Body of pancreas (tissue), 4 donors: ENCODE measurements around the gene OBP2A. TPM values are rescaled to one million over a fixed set of nuclear protein-coding genes. Genes with fewer than 3 reads are reported as not detected.
"Not testable (repeated sequence)": the region's sequence is repeated elsewhere in the genome, so short reads cannot be mapped to it uniquely, and the experiment has no call there.

Experiments
- ATAC-seq: fragments of 150-250 bp; one replicate; pipeline ENCODE4 v1.9.1; 2016
- DNase-seq, 4 donors: peaks; one replicate each; pipeline ENCODE4 v3.0.0-alpha.2; 2019
- H3K27ac ChIP-seq, 4 donors: fragments of 200-600 bp; sonication (generic); 1 replicate in 3 of 4; 2 replicates in 1 of 4; pipeline versions ENCODE4 v1.5.1 to v1.6.1; 2016 to 2019; ENCODE audit warnings: mild to moderate bottlenecking in 1 of 4, mixed read lengths in 1 of 4, moderate library complexity in 1 of 4
- H3K27me3 ChIP-seq, 2 donors: fragments of 200-600 bp; sonication (generic); one replicate each; pipeline ENCODE4 v1.6.0; 2016; ENCODE audit warnings: mild to moderate bottlenecking in 1 of 2
- H3K36me3 ChIP-seq, 2 donors: fragments of 200-600 bp; sonication (generic); replicated peaks in 1 of 2; 2 replicates each; pipeline ENCODE4 v1.5.1; 2016; ENCODE audit warnings: low read depth in 2 of 2; ENCODE audit not compliant: insufficient read depth in 1 of 2
- H3K4me1 ChIP-seq: fragments of 200-600 bp; sonication (generic); one replicate; pipeline ENCODE4 v1.6.0; 2016
- H3K4me3 ChIP-seq, 2 donors: fragments of 200-600 bp; sonication (generic); 1 replicate in 1 of 2; 2 replicates in 1 of 2; pipeline ENCODE4 v1.5.1; 2016 to 2019
- H3K9me3 ChIP-seq, 3 donors: fragments of 200-600 bp; sonication (generic); 1 replicate in 2 of 3; 2 replicates in 1 of 3; pipeline ENCODE4 v1.5.1; 2016
- CTCF ChIP-seq, 7 experiments: fragments of 450-650 bp in 4 of 7; fragments of 200-600 bp in 3 of 7; sonication (generic) in 3 of 7; IDR thresholded peaks; one replicate each; pipeline ENCODE4 v1.5.1; 2016 to 2019; ENCODE audit warnings: antibody characterized with exemption in 7 of 7
- POLR2A ChIP-seq, 3 donors: fragments of 450-650 bp; IDR thresholded peaks; one replicate each; pipeline ENCODE4 v1.6.1; 2016; ENCODE audit warnings: antibody characterized with exemption in 3 of 3, mild to moderate bottlenecking in 2 of 3
- WGBS, 2 donors: methylation state at CpG; one replicate each; pipeline ENCODE4 v1.1.5; 2017; 5-methylcytosine and 5-hydroxymethylcytosine counted together
- intact Hi-C: fragments of 100-400 bp; cut with DNase I; formaldehyde crosslinking; loops from one replicate; pipeline ENCODE4 v1.15.1; 2023
- total RNA-seq, 2 donors: library from RNA; depleted of rRNA; stranded (reverse); fragments of >200 nt; gene quantifications; one replicate each; pipeline ENCODE4 v1.1.0, GENCODE V29; 2016

Gene OBP2A
- total RNA-seq, 2 donors from 2014 or later = not detected

GRCh38 chr9:135526089-135526729, 19.7 kb upstream of the OBP2A start:
- H3K27ac ChIP-seq = no peak overlapping the region
- intact Hi-C loops = no loop called here
- no peaks in the 10 kb centered on the region for H3K36me3 ChIP-seq
- no peak overlapping the region for H3K4me3 ChIP-seq
- ATAC-seq (no peak), DNase-seq (no peak)
- TF ChIP-seq POLR2A (IDR thresholded peaks at IDR 0.05) (no peak), CTCF (IDR thresholded peaks at IDR 0.05) (no peak)
- H3K4me1 ChIP-seq = no peaks in the 10 kb centered on the region
- H3K27me3 ChIP-seq = no peaks in the 10 kb centered on the region
- no peaks in the 10 kb centered on the region for H3K9me3 ChIP-seq
- WGBS, 2 donors = 46 to 71% methylated on average over 5 to 8 of the region's 11 CpGs

GRCh38 chr9:135526730-135527571, 19.0 kb upstream of the OBP2A start:
- Histone ChIP-seq H3K27ac (no peak overlapping the region), H3K4me3 (no peak overlapping the region), H3K9me3 (no peaks in the 10 kb centered on the region), H3K4me1 (no peaks in the 10 kb centered on the region), H3K36me3 (no peaks in the 10 kb centered on the region), H3K27me3 (no peaks in the 10 kb centered on the region)
- ATAC-seq (no peak), DNase-seq (no peak)
- intact Hi-C loops = no loop called here
- 57 to 77% methylated on average over 19 to 30 of the region's 30 CpGs for WGBS, 2 donors
- TF ChIP-seq POLR2A (IDR thresholded peaks at IDR 0.05) = no peak
- no peak for TF ChIP-seq CTCF (IDR thresholded peaks at IDR 0.05)

GRCh38 chr9:135528842-135529435, 17.0 kb upstream of the OBP2A start:
- H3K27me3 ChIP-seq, DNase-seq, intact Hi-C loops, H3K36me3 ChIP-seq, H3K4me1 ChIP-seq, ATAC-seq, H3K4me3 ChIP-seq, H3K27ac ChIP-seq, H3K9me3 ChIP-seq: not testable (repeated sequence)
- WGBS, 2 donors = 87 to 97% methylated on average over 10 of the region's 10 CpGs

- no peaks in the 10 kb centered on the region for H3K9me3 ChIP-seq
- no peaks in the 10 kb centered on the region for H3K27me3 ChIP-seq
- intact Hi-C loops = no loop called here
- ATAC-seq = no peak
- no peak for TF ChIP-seq CTCF (IDR thresholded peaks at IDR 0.05)
- no peak for TF ChIP-seq POLR2A (IDR thresholded peaks at IDR 0.05)
- DNase-seq = no peak
- no peak overlapping the region for H3K4me3 ChIP-seq
- H3K36me3 ChIP-seq = no peaks in the 10 kb centered on the region
- H3K4me1 ChIP-seq = no peaks in the 10 kb centered on the region
- H3K27ac ChIP-seq = no peak overlapping the region
- WGBS, 2 donors = 49 to 65% methylated on average over 5 of the region's 5 CpGs
Observed at GRCh38 chr9:135530146-135530545, 15.8 kb upstream of the OBP2A start.

- intact Hi-C loops = no loop called here
- DNase-seq (no peak), ATAC-seq (no peak)
- H3K4me3 ChIP-seq = no peak overlapping the region
- 83 to 94% methylated on average over 2 to 10 of the region's 10 CpGs for WGBS, 2 donors
- H3K36me3 ChIP-seq = no peaks in the 10 kb centered on the region
- H3K4me1 ChIP-seq = no peaks in the 10 kb centered on the region
- TF ChIP-seq CTCF (IDR thresholded peaks at IDR 0.05) (no peak), POLR2A (IDR thresholded peaks at IDR 0.05) (no peak)
- no peak overlapping the region for H3K27ac ChIP-seq
- H3K27me3 ChIP-seq = no peaks in the 10 kb centered on the region
- H3K9me3 ChIP-seq = no peaks in the 10 kb centered on the region
Observed at GRCh38 chr9:135531096-135531495, 14.8 kb upstream of the OBP2A start.
